Keratinocyte (primary cell): Measurements from ENCODE around the gene CCN5. TPM values are rescaled to one million over a fixed set of nuclear protein-coding genes. Genes with fewer than 3 reads are reported as not detected.

Experiments used
- DNase-seq: peaks from one replicate; pipeline ENCODE4 v3.0.0-alpha.2; 2011; ENCODE audit warnings: low read depth, missing footprints, low spot score
- FAIRE-seq: peaks from 2 replicates; lab custom pipeline; 2011; peaks lifted over from hg19 to GRCh38; lab: Jason Lieb, UNC
- H2AFZ ChIP-seq: 2 replicates; pipeline ENCODE4 v1.6.0; 2012; ENCODE audit warnings: low read length, control low read depth, inconsistent platforms; ENCODE audit not compliant: control insufficient read depth
- H3K27ac ChIP-seq: 2 replicates; pipeline ENCODE4 v1.5.1; 2011; ENCODE audit warnings: low read length; ENCODE audit not compliant: control insufficient read depth, insufficient read depth
- H3K27me3 ChIP-seq: 3 replicates; pipeline ENCODE4 v1.6.0; 2011; ENCODE audit warnings: low read length; ENCODE audit not compliant: control insufficient read depth, insufficient read depth; ENCODE audit errors: extremely low read depth
- H3K36me3 ChIP-seq, 2 experiments: 2 replicates in 1 of 2; 3 replicates in 1 of 2; pipeline ENCODE4 v1.5.1; 2011; ENCODE audit warnings: low read length in 2 of 2, mild to moderate bottlenecking in 1 of 2; ENCODE audit not compliant: control insufficient read depth in 2 of 2, insufficient read depth in 2 of 2; ENCODE audit errors: extremely low read depth in 1 of 2
- H3K4me1 ChIP-seq: 3 replicates; pipeline ENCODE4 v1.5.1; 2011; ENCODE audit warnings: low read length; ENCODE audit not compliant: control insufficient read depth, insufficient read depth; ENCODE audit errors: extremely low read depth
- H3K4me2 ChIP-seq: 3 replicates; pipeline ENCODE4 v1.6.0; 2011; ENCODE audit warnings: low read depth, low read length; ENCODE audit not compliant: control insufficient read depth, insufficient read depth; ENCODE audit errors: extremely low read depth
- H3K4me3 ChIP-seq, 3 experiments: fragments of 200-600 bp in 1 of 3; sonication (generic) in 1 of 3; 2 replicates in 2 of 3; 3 replicates in 1 of 3; pipeline ENCODE4 v1.5.1; 2011 to 2016; ENCODE audit warnings: low read length in 3 of 3, mild to moderate bottlenecking in 3 of 3, control low read depth in 2 of 3, inconsistent platforms in 1 of 3, low read depth in 1 of 3, mixed read lengths in 1 of 3, mixed run types in 1 of 3, moderate library complexity in 1 of 3; ENCODE audit not compliant: control insufficient read depth in 2 of 3, insufficient read depth in 2 of 3; ENCODE audit errors: extremely low read depth in 1 of 3
- H3K79me2 ChIP-seq: 2 replicates; pipeline ENCODE4 v1.6.0; 2012; ENCODE audit warnings: low read length; ENCODE audit not compliant: control insufficient read depth, insufficient read depth
- H3K9ac ChIP-seq: 3 replicates; pipeline ENCODE4 v1.6.0; 2011; ENCODE audit warnings: low read length; ENCODE audit not compliant: control insufficient read depth, insufficient read depth; ENCODE audit errors: extremely low read depth
- H3K9me1 ChIP-seq: 3 replicates; pipeline ENCODE4 v1.6.0; 2011; ENCODE audit warnings: low read length; ENCODE audit not compliant: control insufficient read depth, insufficient read depth; ENCODE audit errors: extremely low read depth
- H3K9me3 ChIP-seq: 2 replicates; pipeline ENCODE4 v1.5.1; 2012; ENCODE audit warnings: low read depth, low read length; ENCODE audit not compliant: control insufficient read depth
- H4K20me1 ChIP-seq: 3 replicates; pipeline ENCODE4 v1.6.0; 2011; ENCODE audit warnings: low read length; ENCODE audit not compliant: control insufficient read depth, insufficient read depth; ENCODE audit errors: extremely low read depth
- EZH2 ChIP-seq: IDR thresholded peaks from one replicate; pipeline ENCODE4 v1.6.1; 2012; ENCODE audit warnings: inconsistent platforms, mild to moderate bottlenecking, low read length, moderate library complexity
- dilution Hi-C: fragments of 300-500 bp; cut with MboI; formaldehyde crosslinking; loops from one replicate; pipeline ENCODE4 v1.7.0; 2020; ENCODE audit warnings: low sequenced_read_pairs; ENCODE audit not compliant: extremely low pct_ligation_motif_present
- polyA plus RNA-seq, 5 experiments: library from polyadenylated mRNA; depleted of rRNA in 3 of 5; stranded (reverse) in 3 of 5; stranded (forward) in 1 of 5; unstranded in 1 of 5; fragments of >200 nt; gene quantifications; 1 replicate in 1 of 5; 2 replicates in 3 of 5; 3 replicates in 1 of 5; pipeline versions ENCODE4 v1.2.1 to v1.2.3, GENCODE V29; 2011 to 2012; ENCODE audit warnings: missing spikeins in 2 of 5, low read depth in 1 of 5, low replicate concordance in 1 of 5
- TF ChIP-seq, protein P1 (sequence below), 3 experiments: IDR thresholded peaks in 1 of 3; conservative IDR thresholded peaks in 1 of 3; optimal IDR thresholded peaks in 1 of 3; 2 replicates in 2 of 3; 3 replicates in 1 of 3; pipeline versions ENCODE3 to v1.5.1; 2011; ENCODE audit warnings: low read length in 3 of 3, mild to moderate bottlenecking in 3 of 3, moderate library complexity in 2 of 3, control low read depth in 1 of 3, inconsistent platforms in 1 of 3; ENCODE audit not compliant: insufficient read depth in 2 of 3; ENCODE audit errors: extremely low read depth in 1 of 3

CCN5 gene
- polyA plus RNA-seq, 1 donor (not counting 4 experiments of a cell fraction or from before 2014, with no cell fraction given), result not detected

DNA sequence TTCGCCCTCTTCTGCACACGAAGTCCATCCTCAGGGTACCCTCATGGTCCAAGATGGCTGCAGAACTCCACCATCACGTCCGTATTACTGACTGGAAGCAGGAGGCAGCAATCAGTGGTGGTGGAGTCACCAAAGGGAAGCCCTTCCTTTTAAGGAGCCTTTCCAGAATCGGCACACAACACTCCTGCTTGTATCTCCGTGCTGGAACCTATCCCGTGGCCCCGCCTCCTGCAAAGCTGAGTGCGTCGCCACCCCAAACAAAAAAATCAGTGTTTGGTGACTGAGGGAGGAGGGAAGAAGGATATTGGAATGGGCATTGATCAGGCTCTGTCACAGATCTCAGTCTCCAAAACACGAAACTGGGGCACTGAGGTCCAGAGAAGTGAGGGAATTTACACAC, 5.8 kb upstream of the CCN5 start:
- Histone ChIP-seq H3K27me3 (no peaks in the 10 kb centered on the region), H4K20me1 (no peaks in the 10 kb centered on the region), H2AFZ (peak overlapping the region; percentile 48), H3K9ac (no peak overlapping the region), H3K27ac (no peak overlapping the region), H3K4me2 (no peak overlapping the region), H3K36me3 (no peaks in the 10 kb centered on the region), H3K9me1 (no peaks in the 10 kb centered on the region), H3K4me1 (peaks cover 3% of the 10 kb centered on the region), H3K4me3 (no peak overlapping the region), H3K79me2 (no peaks in the 10 kb centered on the region), H3K9me3 (no peaks in the 10 kb centered on the region)
- DNase-seq (no peak), FAIRE-seq (no peak)
- dilution Hi-C loops, result no loop called here
- TF ChIP-seq EZH2, result no peak
- TF ChIP-seq, protein P1, sequence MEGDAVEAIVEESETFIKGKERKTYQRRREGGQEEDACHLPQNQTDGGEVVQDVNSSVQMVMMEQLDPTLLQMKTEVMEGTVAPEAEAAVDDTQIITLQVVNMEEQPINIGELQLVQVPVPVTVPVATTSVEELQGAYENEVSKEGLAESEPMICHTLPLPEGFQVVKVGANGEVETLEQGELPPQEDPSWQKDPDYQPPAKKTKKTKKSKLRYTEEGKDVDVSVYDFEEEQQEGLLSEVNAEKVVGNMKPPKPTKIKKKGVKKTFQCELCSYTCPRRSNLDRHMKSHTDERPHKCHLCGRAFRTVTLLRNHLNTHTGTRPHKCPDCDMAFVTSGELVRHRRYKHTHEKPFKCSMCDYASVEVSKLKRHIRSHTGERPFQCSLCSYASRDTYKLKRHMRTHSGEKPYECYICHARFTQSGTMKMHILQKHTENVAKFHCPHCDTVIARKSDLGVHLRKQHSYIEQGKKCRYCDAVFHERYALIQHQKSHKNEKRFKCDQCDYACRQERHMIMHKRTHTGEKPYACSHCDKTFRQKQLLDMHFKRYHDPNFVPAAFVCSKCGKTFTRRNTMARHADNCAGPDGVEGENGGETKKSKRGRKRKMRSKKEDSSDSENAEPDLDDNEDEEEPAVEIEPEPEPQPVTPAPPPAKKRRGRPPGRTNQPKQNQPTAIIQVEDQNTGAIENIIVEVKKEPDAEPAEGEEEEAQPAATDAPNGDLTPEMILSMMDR (optimal IDR thresholded peaks at IDR 0.05 in 1 of 3, IDR thresholded peaks at IDR 0.05 in 1 of 3, conservative IDR thresholded peaks at IDR 0.05 in 1 of 3; ENCODE audit: extremely low read depth in 1 of 3, insufficient read depth in 2 of 3, low read length in 3 of 3), result no peak

DNA sequence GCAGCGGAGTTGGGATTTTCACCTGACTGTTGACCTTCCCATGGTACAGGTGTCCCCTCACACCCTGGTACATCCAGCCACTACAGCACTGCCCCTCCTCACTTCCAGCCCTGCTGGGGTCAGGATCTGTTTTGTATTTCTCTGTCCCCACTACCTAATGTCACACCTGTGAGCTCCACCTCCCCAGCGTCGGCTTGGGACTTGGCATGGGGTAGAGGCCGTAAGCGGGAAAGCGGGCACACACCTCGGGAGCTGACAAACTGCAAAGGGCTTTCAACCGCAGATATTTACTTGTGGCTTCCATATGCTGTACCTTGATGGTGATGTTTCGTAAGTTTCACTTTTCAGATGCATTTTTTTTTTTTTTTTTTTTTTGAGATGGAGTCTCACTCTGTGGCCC, 5.4 kb upstream of the CCN5 start:
- H3K27ac ChIP-seq, result no peak overlapping the region
- H2AFZ ChIP-seq, result no peak overlapping the region
- no peak for DNase-seq
- TF ChIP-seq, protein P1 (optimal IDR thresholded peaks at IDR 0.05 in 1 of 3, IDR thresholded peaks at IDR 0.05 in 1 of 3, conservative IDR thresholded peaks at IDR 0.05 in 1 of 3; ENCODE audit: extremely low read depth in 1 of 3, insufficient read depth in 2 of 3, low read length in 3 of 3), result no peak
- no peak for TF ChIP-seq EZH2
- H3K27me3 ChIP-seq, result no peaks in the 10 kb centered on the region
- dilution Hi-C loops, result no loop called here
- H3K36me3 ChIP-seq, result no peaks in the 10 kb centered on the region
- no peaks in the 10 kb centered on the region for H4K20me1 ChIP-seq
- no peaks in the 10 kb centered on the region for H3K79me2 ChIP-seq
- no peak overlapping the region for H3K4me3 ChIP-seq
- FAIRE-seq, result no peak
- no peaks in the 10 kb centered on the region for H3K9me1 ChIP-seq
- no peaks in the 10 kb centered on the region for H3K9me3 ChIP-seq
- H3K4me1 ChIP-seq, result peaks cover 7% of the 10 kb centered on the region
- H3K9ac ChIP-seq, result no peak overlapping the region
- no peak overlapping the region for H3K4me2 ChIP-seq
